Measurements from ENCODE around the gene SLC6A13. TPM values are rescaled to one million over a fixed set of nuclear protein-coding genes. Genes with fewer than 3 reads are reported as not detected.
"Not testable (repeated sequence)": the region's sequence is repeated elsewhere in the genome, so short reads cannot be mapped to it uniquely, and the experiment has no call there.

Gene SLC6A13
- total RNA-seq, 2 experiments from 2014 or later, result 0.09 TPM; not detected in 1

DNA sequence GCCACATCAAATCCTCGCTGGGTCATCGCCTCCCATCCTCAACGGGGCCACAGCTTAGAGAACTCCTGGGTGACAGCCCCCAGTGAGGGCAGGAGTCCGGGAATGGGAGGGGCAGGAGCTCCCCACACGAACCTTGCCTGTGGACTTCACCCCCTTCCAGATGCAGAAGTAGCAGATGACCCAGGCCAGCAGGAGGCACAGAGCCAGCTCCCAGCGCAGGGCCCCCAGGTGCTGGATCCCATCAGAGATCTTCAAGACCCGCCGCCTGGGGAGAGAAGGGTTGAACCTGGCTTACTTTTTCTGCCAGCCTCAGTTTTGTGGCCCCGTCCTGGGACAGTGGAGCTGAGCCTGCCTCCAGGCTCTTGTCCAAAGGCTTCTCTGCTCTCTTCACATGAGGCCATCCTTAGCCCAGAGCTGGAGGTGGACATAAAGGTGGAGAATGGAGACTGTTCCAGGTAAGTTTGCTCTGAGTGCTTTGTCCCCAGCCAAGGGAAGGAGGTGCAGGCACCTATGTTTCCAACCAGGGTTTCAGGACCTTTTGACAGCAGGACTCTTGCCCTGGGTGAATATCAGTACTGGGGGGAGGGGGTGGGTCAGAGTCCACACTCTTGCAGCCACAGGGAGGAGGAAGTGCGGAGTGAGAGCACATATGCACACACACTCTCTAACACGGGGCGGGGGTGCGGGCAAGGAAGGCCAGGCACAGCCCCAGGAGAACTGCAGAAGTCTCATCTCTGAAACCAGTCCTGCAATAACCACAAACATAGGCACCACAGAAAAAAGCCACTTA is 25.4 kb downstream of the SLC6A13 start:
- Histone ChIP-seq H3K9me3 (ENCODE audit: low read length) (0 out of 2 replicates have a peak, but pooled peaks cover 5% of the 10 kb centered on the region), H3K79me2 (ENCODE audit: insufficient read depth, low read depth, low read length) (no peaks in the 10 kb centered on the region), H3K27ac (ENCODE audit: low read depth, low read length, poor library complexity, severe bottlenecking) (no peak overlapping the region), H2AFZ (ENCODE audit: low read length) (no peak overlapping the region), H3K4me1 (ENCODE audit: insufficient read depth, low read length, poor library complexity, severe bottlenecking) (no peaks in the 10 kb centered on the region), H3K4me3 (ENCODE audit: low read depth, low read length, poor library complexity, severe bottlenecking) (no peak overlapping the region), H3K36me3 (ENCODE audit: insufficient read depth, low read length) (no peaks in the 10 kb centered on the region), H4K20me1 (ENCODE audit: insufficient read depth, low read length) (no peaks in the 10 kb centered on the region), H3K9me2 (ENCODE audit: insufficient read depth, low read length) (no peaks in the 10 kb centered on the region), H3K4me2 (ENCODE audit: low read length) (no peak overlapping the region)
- intact Hi-C loops (cut with micrococcal nuclease; ENCODE audit: unreplicated experiment), result no loop called here
- no peak for DNase-seq (ENCODE audit: low spot score)
- BruUV-seq (replicated peaks), result no TSS peak
- ChIA-PET CTCF (ENCODE audit: unreplicated experiment) (no interaction called here), POLR2A (no interaction called here)
- TF ChIP-seq EZH2phosphoT487 (IDR thresholded peaks at IDR 0.05; ENCODE audit: borderline replicate concordance, low read depth, low read length), result no peak

DNA sequence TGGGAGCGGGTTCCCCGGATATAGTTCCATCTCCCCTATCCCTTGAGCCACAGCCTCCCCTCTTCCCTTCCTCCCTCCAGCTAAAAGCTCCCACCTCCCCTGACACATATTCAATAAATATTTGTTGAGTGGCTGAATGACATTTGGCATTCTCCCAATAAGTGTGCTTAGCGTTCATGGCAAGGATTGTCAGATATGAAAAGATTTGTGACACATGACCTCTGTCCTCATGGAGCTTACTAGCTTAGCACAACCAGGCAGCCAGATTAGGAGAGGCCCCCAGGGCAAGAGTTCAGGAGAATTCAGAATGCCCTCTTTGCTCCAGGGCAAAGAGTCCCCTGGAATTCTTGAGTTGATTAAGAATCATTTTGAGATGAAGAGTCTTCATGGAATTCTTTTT is 26.2 kb downstream of the SLC6A13 start:
- Histone ChIP-seq H3K4me1 (ENCODE audit: insufficient read depth, low read length, poor library complexity, severe bottlenecking) (no peaks in the 10 kb centered on the region), H3K4me3 (ENCODE audit: low read depth, low read length, poor library complexity, severe bottlenecking) (no peak overlapping the region), H3K36me3 (ENCODE audit: insufficient read depth, low read length) (no peaks in the 10 kb centered on the region), H3K9me3 (ENCODE audit: low read length) (0 out of 2 replicates have a peak, but pooled peaks cover 5% of the 10 kb centered on the region), H3K4me2 (ENCODE audit: low read length) (no peak overlapping the region), H3K9me2 (ENCODE audit: insufficient read depth, low read length) (no peaks in the 10 kb centered on the region), H2AFZ (ENCODE audit: low read length) (no peak overlapping the region), H3K79me2 (ENCODE audit: insufficient read depth, low read depth, low read length) (no peaks in the 10 kb centered on the region), H4K20me1 (ENCODE audit: insufficient read depth, low read length) (no peaks in the 10 kb centered on the region), H3K27ac (ENCODE audit: low read depth, low read length, poor library complexity, severe bottlenecking) (no peak overlapping the region)
- no peak for DNase-seq (ENCODE audit: low spot score)
- TF ChIP-seq, protein P1, sequence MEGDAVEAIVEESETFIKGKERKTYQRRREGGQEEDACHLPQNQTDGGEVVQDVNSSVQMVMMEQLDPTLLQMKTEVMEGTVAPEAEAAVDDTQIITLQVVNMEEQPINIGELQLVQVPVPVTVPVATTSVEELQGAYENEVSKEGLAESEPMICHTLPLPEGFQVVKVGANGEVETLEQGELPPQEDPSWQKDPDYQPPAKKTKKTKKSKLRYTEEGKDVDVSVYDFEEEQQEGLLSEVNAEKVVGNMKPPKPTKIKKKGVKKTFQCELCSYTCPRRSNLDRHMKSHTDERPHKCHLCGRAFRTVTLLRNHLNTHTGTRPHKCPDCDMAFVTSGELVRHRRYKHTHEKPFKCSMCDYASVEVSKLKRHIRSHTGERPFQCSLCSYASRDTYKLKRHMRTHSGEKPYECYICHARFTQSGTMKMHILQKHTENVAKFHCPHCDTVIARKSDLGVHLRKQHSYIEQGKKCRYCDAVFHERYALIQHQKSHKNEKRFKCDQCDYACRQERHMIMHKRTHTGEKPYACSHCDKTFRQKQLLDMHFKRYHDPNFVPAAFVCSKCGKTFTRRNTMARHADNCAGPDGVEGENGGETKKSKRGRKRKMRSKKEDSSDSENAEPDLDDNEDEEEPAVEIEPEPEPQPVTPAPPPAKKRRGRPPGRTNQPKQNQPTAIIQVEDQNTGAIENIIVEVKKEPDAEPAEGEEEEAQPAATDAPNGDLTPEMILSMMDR (conservative IDR thresholded peaks at IDR 0.05; ENCODE audit: low read length), result no peak
- TF ChIP-seq EZH2phosphoT487 (IDR thresholded peaks at IDR 0.05; ENCODE audit: borderline replicate concordance, low read depth, low read length), result no peak
- POLR2A ChIA-PET, result no interaction called here
- CTCF ChIA-PET (ENCODE audit: unreplicated experiment), result no interaction called here
- no TSS peak for BruUV-seq (replicated peaks)
- intact Hi-C loops (cut with micrococcal nuclease; ENCODE audit: unreplicated experiment), result no loop called here

- H3K27ac ChIP-seq (ENCODE audit: low read depth, low read length, poor library complexity, severe bottlenecking); H3K4me2 ChIP-seq (ENCODE audit: low read length); H3K9me3 ChIP-seq (ENCODE audit: low read length); BruUV-seq (replicated peaks); POLR2A ChIA-PET; CTCF ChIA-PET (ENCODE audit: unreplicated experiment); DNase-seq (ENCODE audit: low spot score); H3K9me2 ChIP-seq (ENCODE audit: insufficient read depth, low read length); H4K20me1 ChIP-seq (ENCODE audit: insufficient read depth, low read length); H3K36me3 ChIP-seq (ENCODE audit: insufficient read depth, low read length); H3K4me3 ChIP-seq (ENCODE audit: low read depth, low read length, poor library complexity, severe bottlenecking); intact Hi-C loops (cut with micrococcal nuclease; ENCODE audit: unreplicated experiment); H3K79me2 ChIP-seq (ENCODE audit: insufficient read depth, low read depth, low read length); H2AFZ ChIP-seq (ENCODE audit: low read length); H3K4me1 ChIP-seq (ENCODE audit: insufficient read depth, low read length, poor library complexity, severe bottlenecking): not testable (repeated sequence)
These were observed 26.7 kb downstream of the SLC6A13 start for GRCh38 chr12:235967-236366.

Data from OCI-LY7 (cell line).